ENCODE results near the gene FAAP100. TPM values are rescaled to one million over a fixed set of nuclear protein-coding genes. Genes with fewer than 3 reads are reported as not detected.

FAAP100 gene
- total RNA-seq, 4 donors from 2014 or later: 19.4 to 34.3 (median 28.4) TPM

GRCh38 chr17:81540676-81541027 lies 11.5 kb downstream of the FAAP100 start:
- intact Hi-C loops (cut with DNase I; ENCODE audit: low total_unique reads): no loop called here
- DNase-seq (ENCODE audit: low spot score in 2 of 2): no peak
- TF ChIP-seq CTCF (IDR thresholded peaks at IDR 0.05) (no peak), POLR2A (IDR thresholded peaks at IDR 0.05) (no peak)
- H3K4me3 ChIP-seq (ENCODE audit: low read depth, poor library complexity, severe bottlenecking): no peak overlapping the region
- 88 to 93% methylated on average over 6 to 14 of the region's 14 CpGs for WGBS, 2 donors

- intact Hi-C loops (cut with DNase I; ENCODE audit: low total_unique reads): no loop called here
- no peak overlapping the region for H3K4me3 ChIP-seq (ENCODE audit: low read depth, poor library complexity, severe bottlenecking)
- WGBS, 2 donors: 95% methylated on average over 19 to 26 of the region's 28 CpGs
- TF ChIP-seq CTCF (IDR thresholded peaks at IDR 0.05) (no peak), POLR2A (IDR thresholded peaks at IDR 0.05) (no peak)
- no peak for DNase-seq (ENCODE audit: low spot score in 2 of 2)
Measured at GRCh38 chr17:81539961-81540675, 12.0 kb downstream of the FAAP100 start.

GRCh38 chr17:81539571-81539900 lies 12.6 kb downstream of the FAAP100 start:
- intact Hi-C loops (cut with DNase I; ENCODE audit: low total_unique reads): no loop called here
- no peak overlapping the region for H3K4me3 ChIP-seq (ENCODE audit: low read depth, poor library complexity, severe bottlenecking)
- DNase-seq (ENCODE audit: low spot score in 2 of 2): no peak
- WGBS, 2 donors: 78 to 79% methylated on average over 10 of the region's 10 CpGs
- no peak for TF ChIP-seq CTCF (IDR thresholded peaks at IDR 0.05)
- no peak for TF ChIP-seq POLR2A (IDR thresholded peaks at IDR 0.05)

- 82 to 87% methylated on average over 16 to 21 of the region's 26 CpGs for WGBS, 2 donors
- TF ChIP-seq POLR2A (IDR thresholded peaks at IDR 0.05) (no peak), CTCF (IDR thresholded peaks at IDR 0.05) (no peak)
- no peak overlapping the region for H3K4me3 ChIP-seq (ENCODE audit: low read depth, poor library complexity, severe bottlenecking)
- intact Hi-C loops (cut with DNase I; ENCODE audit: low total_unique reads): no loop called here
- no peak for DNase-seq (ENCODE audit: low spot score in 2 of 2)
Measured at GRCh38 chr17:81538651-81539570, 13.2 kb downstream of the FAAP100 start.

GRCh38 chr17:81537856-81538555 lies 14.1 kb downstream of the FAAP100 start:
- no peak overlapping the region for H3K4me3 ChIP-seq (ENCODE audit: low read depth, poor library complexity, severe bottlenecking)
- intact Hi-C loops (cut with DNase I; ENCODE audit: low total_unique reads): no loop called here
- no peak for TF ChIP-seq CTCF (IDR thresholded peaks at IDR 0.05)
- no peak for TF ChIP-seq POLR2A (IDR thresholded peaks at IDR 0.05)
- DNase-seq (ENCODE audit: low spot score in 2 of 2): no peak
- WGBS, 2 donors: 68 to 74% methylated on average over 26 of the region's 26 CpGs
